ENCODE results near the gene THSD7B.

- TF ChIP-seq, protein P1, sequence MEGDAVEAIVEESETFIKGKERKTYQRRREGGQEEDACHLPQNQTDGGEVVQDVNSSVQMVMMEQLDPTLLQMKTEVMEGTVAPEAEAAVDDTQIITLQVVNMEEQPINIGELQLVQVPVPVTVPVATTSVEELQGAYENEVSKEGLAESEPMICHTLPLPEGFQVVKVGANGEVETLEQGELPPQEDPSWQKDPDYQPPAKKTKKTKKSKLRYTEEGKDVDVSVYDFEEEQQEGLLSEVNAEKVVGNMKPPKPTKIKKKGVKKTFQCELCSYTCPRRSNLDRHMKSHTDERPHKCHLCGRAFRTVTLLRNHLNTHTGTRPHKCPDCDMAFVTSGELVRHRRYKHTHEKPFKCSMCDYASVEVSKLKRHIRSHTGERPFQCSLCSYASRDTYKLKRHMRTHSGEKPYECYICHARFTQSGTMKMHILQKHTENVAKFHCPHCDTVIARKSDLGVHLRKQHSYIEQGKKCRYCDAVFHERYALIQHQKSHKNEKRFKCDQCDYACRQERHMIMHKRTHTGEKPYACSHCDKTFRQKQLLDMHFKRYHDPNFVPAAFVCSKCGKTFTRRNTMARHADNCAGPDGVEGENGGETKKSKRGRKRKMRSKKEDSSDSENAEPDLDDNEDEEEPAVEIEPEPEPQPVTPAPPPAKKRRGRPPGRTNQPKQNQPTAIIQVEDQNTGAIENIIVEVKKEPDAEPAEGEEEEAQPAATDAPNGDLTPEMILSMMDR (IDR thresholded peaks at IDR 0.05), result no peak
- TF ChIP-seq EZH2 (IDR thresholded peaks at IDR 0.05) (no peak), EZH2phosphoT487 (IDR thresholded peaks at IDR 0.05) (no peak)
These were observed 37.2 kb upstream of the THSD7B start for GRCh38 chr2:136727973-136728699.

All from neural progenitor cell (in vitro differentiated cells).